Trophoblast cell (in vitro differentiated cells and primary cell): Measurements from ENCODE around the gene PDE8A.

Source experiments
- DNase-seq, 2 donors: peaks; one replicate each; pipeline ENCODE4 v3.0.0-alpha.2; 2016
- H2AFZ ChIP-seq: 2 replicates; pipeline ENCODE4 v1.6.1; 2013; ENCODE audit warnings: low read length, moderate library complexity, mild to moderate bottlenecking; ENCODE audit not compliant: insufficient read depth, poor library complexity
- H2AK5ac ChIP-seq: 2 replicates; pipeline ENCODE4 v1.6.1; 2013; ENCODE audit warnings: mild to moderate bottlenecking, low read length
- H2BK120ac ChIP-seq: 2 replicates; pipeline ENCODE4 v1.6.1; 2013; ENCODE audit warnings: low read length, mild to moderate bottlenecking, moderate library complexity; ENCODE audit not compliant: insufficient read depth, poor library complexity
- H2BK12ac ChIP-seq: 2 replicates; pipeline ENCODE4 v1.6.1; 2013; ENCODE audit warnings: mild to moderate bottlenecking, low read length, moderate library complexity
- H2BK5ac ChIP-seq: 2 replicates; pipeline ENCODE4 v1.6.1; 2013; ENCODE audit warnings: low read length, low read depth, moderate library complexity, mild to moderate bottlenecking; ENCODE audit not compliant: poor library complexity
- H3K14ac ChIP-seq: 2 replicates; pipeline ENCODE4 v1.6.1; 2013; ENCODE audit warnings: mild to moderate bottlenecking, low read length
- H3K18ac ChIP-seq: 2 replicates; pipeline ENCODE4 v1.6.1; 2013; ENCODE audit warnings: mild to moderate bottlenecking, low read length
- H3K23ac ChIP-seq: 2 replicates; pipeline ENCODE4 v1.6.1; 2013; ENCODE audit warnings: low read length
- H3K27ac ChIP-seq: 2 replicates; pipeline ENCODE4 v1.5.1; 2013; ENCODE audit warnings: low read depth, mild to moderate bottlenecking, inconsistent platforms, low read length, moderate library complexity
- H3K27me3 ChIP-seq: 2 replicates; pipeline ENCODE4 v1.6.1; 2013; ENCODE audit warnings: inconsistent platforms, mild to moderate bottlenecking, low read length, moderate library complexity; ENCODE audit not compliant: insufficient read depth
- H3K36me3 ChIP-seq, 2 experiments: 1 replicate in 1 of 2; 2 replicates in 1 of 2; pipeline ENCODE4 v1.6.1; 2013; ENCODE audit warnings: low read length in 2 of 2, mild to moderate bottlenecking in 2 of 2, moderate library complexity in 1 of 2; ENCODE audit not compliant: insufficient read depth in 2 of 2, control insufficient read depth in 1 of 2
- H3K4ac ChIP-seq: 2 replicates; pipeline ENCODE4 v1.6.1; 2013; ENCODE audit warnings: low read depth, mild to moderate bottlenecking, low read length, moderate library complexity
- H3K4me1 ChIP-seq, 2 experiments: 1 replicate in 1 of 2; 2 replicates in 1 of 2; pipeline ENCODE4 v1.6.1; 2013; ENCODE audit warnings: low read length in 2 of 2, mild to moderate bottlenecking in 2 of 2, moderate library complexity in 1 of 2; ENCODE audit not compliant: insufficient read depth in 2 of 2, control insufficient read depth in 1 of 2
- H3K4me2 ChIP-seq: 2 replicates; pipeline ENCODE4 v1.6.1; 2013; ENCODE audit warnings: inconsistent platforms, mild to moderate bottlenecking, low read length, moderate library complexity
- H3K4me3 ChIP-seq: 2 replicates; pipeline ENCODE4 v1.5.1; 2013; ENCODE audit warnings: mild to moderate bottlenecking, low read depth, low read length, inconsistent platforms
- H3K79me1 ChIP-seq: one replicate; pipeline ENCODE4 v1.6.1; 2013; ENCODE audit warnings: low read length
- H3K79me2 ChIP-seq: 2 replicates; pipeline ENCODE4 v1.6.1; 2013; ENCODE audit warnings: low read length, mild to moderate bottlenecking; ENCODE audit not compliant: control insufficient read depth, insufficient read depth, poor library complexity
- H3K9ac ChIP-seq: 2 replicates; pipeline ENCODE4 v1.6.1; 2013; ENCODE audit warnings: mild to moderate bottlenecking, low read length
- H3K9me3 ChIP-seq: 2 replicates; pipeline ENCODE4 v1.6.1; 2013; ENCODE audit warnings: low read depth, mild to moderate bottlenecking, control low read depth, inconsistent platforms, low read length; ENCODE audit not compliant: insufficient read depth
- H4K12ac ChIP-seq: 2 replicates; pipeline ENCODE4 v1.6.1; 2013; ENCODE audit warnings: low read depth, mild to moderate bottlenecking, low read length, moderate library complexity
- H4K8ac ChIP-seq: 2 replicates; pipeline ENCODE4 v1.6.1; 2013; ENCODE audit warnings: low read depth, mild to moderate bottlenecking, low read length, moderate library complexity
- H4K91ac ChIP-seq: one replicate; pipeline ENCODE4 v1.6.1; 2013; ENCODE audit warnings: low read depth, mild to moderate bottlenecking, low read length, moderate library complexity
- WGBS: extraction: QIAGEN DNeasy Blood & Tissue Kit; methylation state at CpG from one replicate; pipeline ENCODE4 v1.1.7; 2013; ENCODE audit warnings: missing lambda C conversion rate; ENCODE audit not compliant: insufficient read length, insufficient coverage; ENCODE audit errors: extremely low coverage; 5-methylcytosine and 5-hydroxymethylcytosine counted together

Gene PDE8A

GRCh38 chr15:85120351-85121113 lies 138.9 kb downstream of the PDE8A start:
- Histone ChIP-seq H4K91ac (no peak overlapping the region), H2BK5ac (no peak overlapping the region), H4K8ac (no peak overlapping the region), H3K4me3 (no peak overlapping the region), H3K4me2 (no peak overlapping the region), H2AFZ (no peak overlapping the region), H3K4ac (no peak overlapping the region), H3K9ac (no peak overlapping the region), H4K12ac (no peak overlapping the region), H3K36me3 (peaks cover 3 to 15% of the 10 kb centered on the region in 2 experiments), H2BK12ac (no peak overlapping the region), H3K9me3 (peaks cover 3% of the 10 kb centered on the region), H3K4me1 (peaks cover 5 to 7% of the 10 kb centered on the region in 2 experiments), H3K27me3 (no peaks in the 10 kb centered on the region), H3K27ac (no peak overlapping the region), H2AK5ac (no peak overlapping the region), H3K79me2 (no peaks in the 10 kb centered on the region), H3K18ac (no peak overlapping the region), H3K14ac (no peak overlapping the region), H2BK120ac (no peak overlapping the region), H3K79me1 (no peaks in the 10 kb centered on the region), H3K23ac (no peak overlapping the region)
- DNase-seq: no peak
- WGBS: no CpG with 5 or more reads among the region's 4 CpGs

DNA sequence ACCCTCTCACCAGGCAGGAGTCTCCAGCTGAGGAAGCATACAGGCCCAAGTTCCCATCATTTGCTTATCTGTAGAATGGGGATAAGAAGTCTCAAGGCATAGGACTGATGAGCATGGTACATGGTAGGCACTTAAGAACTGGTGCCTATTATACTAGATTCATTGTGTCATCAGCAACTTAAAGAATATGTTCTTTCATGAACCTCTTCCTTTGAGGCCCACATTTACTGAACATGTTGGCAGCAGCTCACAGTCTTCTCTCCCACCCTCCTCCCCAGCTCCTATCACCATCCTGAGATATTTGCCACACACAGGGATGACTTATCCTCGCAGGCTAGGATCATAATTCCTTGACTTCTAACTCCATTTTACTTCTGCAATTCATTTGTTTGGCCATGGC lies 142.5 kb downstream of the PDE8A start:
- no peak overlapping the region for H4K8ac ChIP-seq
- H2BK120ac ChIP-seq: no peak overlapping the region
- no peak overlapping the region for H3K9ac ChIP-seq
- H3K27ac ChIP-seq: no peak overlapping the region
- no peak overlapping the region for H4K91ac ChIP-seq
- no peak overlapping the region for H3K23ac ChIP-seq
- no peak overlapping the region for H2AFZ ChIP-seq
- no peaks in the 10 kb centered on the region for H3K79me1 ChIP-seq
- no peak overlapping the region for H3K4me2 ChIP-seq
- H2BK12ac ChIP-seq: no peak overlapping the region
- H3K4ac ChIP-seq: no peak overlapping the region
- no peaks in the 10 kb centered on the region for H3K79me2 ChIP-seq
- H3K4me3 ChIP-seq: no peak overlapping the region
- H2AK5ac ChIP-seq: no peak overlapping the region
- H3K27me3 ChIP-seq: no peaks in the 10 kb centered on the region
- no CpG with 5 or more reads among the region's 1 CpG for WGBS
- no peak overlapping the region for H4K12ac ChIP-seq
- no peak for DNase-seq
- H3K9me3 ChIP-seq: no peaks in the 10 kb centered on the region
- no peak overlapping the region for H2BK5ac ChIP-seq
- peaks cover 5 to 7% of the 10 kb centered on the region in 2 experiments for H3K4me1 ChIP-seq
- no peak overlapping the region for H3K14ac ChIP-seq
- peaks cover 3 to 7% of the 10 kb centered on the region in 2 experiments for H3K36me3 ChIP-seq
- H3K18ac ChIP-seq: no peak overlapping the region

- no peak overlapping the region for H3K18ac ChIP-seq
- H3K27me3 ChIP-seq: no peaks in the 10 kb centered on the region
- H3K4me1 ChIP-seq: peaks cover 5 to 7% of the 10 kb centered on the region in 2 experiments
- no peak overlapping the region for H3K23ac ChIP-seq
- no peak overlapping the region for H3K9ac ChIP-seq
- no peak overlapping the region for H3K14ac ChIP-seq
- H3K27ac ChIP-seq: no peak overlapping the region
- H2AFZ ChIP-seq: no peak overlapping the region
- WGBS: no CpG with 5 or more reads among the region's 4 CpGs
- no peak overlapping the region for H3K4me2 ChIP-seq
- H3K4me3 ChIP-seq: no peak overlapping the region
- H3K4ac ChIP-seq: no peak overlapping the region
- no peak overlapping the region for H4K91ac ChIP-seq
- H4K8ac ChIP-seq: no peak overlapping the region
- H2BK12ac ChIP-seq: no peak overlapping the region
- no peaks in the 10 kb centered on the region for H3K9me3 ChIP-seq
- peak in 1 of 2 donors; percentile 65 for DNase-seq
- peaks cover 3 to 7% of the 10 kb centered on the region in 2 experiments for H3K36me3 ChIP-seq
- no peak overlapping the region for H4K12ac ChIP-seq
- no peak overlapping the region for H2BK5ac ChIP-seq
- H3K79me1 ChIP-seq: no peaks in the 10 kb centered on the region
- H2BK120ac ChIP-seq: no peak overlapping the region
- H3K79me2 ChIP-seq: no peaks in the 10 kb centered on the region
- H2AK5ac ChIP-seq: no peak overlapping the region
Observed at GRCh38 chr15:85125056-85125661, 143.5 kb downstream of the PDE8A start.

- Histone ChIP-seq H2BK120ac (no peak overlapping the region), H3K27me3 (no peaks in the 10 kb centered on the region), H2BK12ac (no peak overlapping the region), H2AK5ac (no peak overlapping the region), H3K9ac (no peak overlapping the region), H3K18ac (no peak overlapping the region), H3K4me2 (no peak overlapping the region), H3K27ac (no peak overlapping the region), H3K36me3 (peaks cover 3 to 5% of the 10 kb centered on the region in 2 experiments), H2BK5ac (no peak overlapping the region), H3K79me1 (no peaks in the 10 kb centered on the region), H3K14ac (no peak overlapping the region), H4K8ac (no peak overlapping the region), H3K23ac (no peak overlapping the region), H3K9me3 (no peaks in the 10 kb centered on the region), H3K79me2 (no peaks in the 10 kb centered on the region), H3K4me3 (no peak overlapping the region), H2AFZ (no peak overlapping the region), H3K4ac (no peak overlapping the region), H4K91ac (no peak overlapping the region), H3K4me1 (peaks cover 5 to 7% of the 10 kb centered on the region in 2 experiments), H4K12ac (no peak overlapping the region)
- no peak for DNase-seq
Observed at GRCh38 chr15:85128621-85129020, 147.0 kb downstream of the PDE8A start.
